ENCODE data around the gene LMO2. TPM values are rescaled to one million over a fixed set of nuclear protein-coding genes. Genes with fewer than 3 reads are reported as not detected.
"Not testable (repeated sequence)": the region's sequence is repeated elsewhere in the genome, so short reads cannot be mapped to it uniquely, and the experiment has no call there.

Gene LMO2
- total RNA-seq, 2 donors from 2014 or later = 7.3 to 8.0 TPM

GRCh38 chr11:33923626-33924025, 31.8 kb upstream of the LMO2 start:
- ATAC-seq = no peak

GRCh38 chr11:33920838-33921613, 29.1 kb upstream of the LMO2 start:
- TF ChIP-seq CTCF (IDR thresholded peaks at IDR 0.05) = no peak
- Histone ChIP-seq H3K4me3 (no peak overlapping the region), H3K27me3 (no peaks in the 10 kb centered on the region), H3K36me3 (replicated peaks in 1 of 2; ENCODE audit: insufficient read depth in 1 of 2, low read depth in 2 of 2) (no peaks in the 10 kb centered on the region), H3K4me1 (no peaks in the 10 kb centered on the region), H3K9me3 (no peaks in the 10 kb centered on the region), H3K27ac (no peak overlapping the region)
- ATAC-seq (no peak), DNase-seq (no peak)
- intact Hi-C loops (cut with DNase I) = no loop called here
- 67 to 76% methylated on average over 8 of the region's 8 CpGs for WGBS, 2 donors

More at GRCh38 chr11:33923626-33924025, 31.8 kb upstream of the LMO2 start:
- Histone ChIP-seq H3K9me3 (no peaks in the 10 kb centered on the region), H3K4me1 (no peaks in the 10 kb centered on the region), H3K4me3 (no peak overlapping the region), H3K27me3 (no peaks in the 10 kb centered on the region), H3K36me3 (replicated peaks in 1 of 2; ENCODE audit: insufficient read depth in 1 of 2, low read depth in 2 of 2) (no peaks in the 10 kb centered on the region), H3K27ac (no peak overlapping the region)
- 80 to 86% methylated on average over 2 of the region's 2 CpGs for WGBS, 2 donors
- no peak for TF ChIP-seq POLR2A (IDR thresholded peaks at IDR 0.05)
- no peak for TF ChIP-seq CTCF (IDR thresholded peaks at IDR 0.05)
- intact Hi-C loops (cut with DNase I) = no loop called here
- no peak for DNase-seq

- Histone ChIP-seq H3K27ac (no peak overlapping the region), H3K27me3 (no peaks in the 10 kb centered on the region), H3K9me3 (no peaks in the 10 kb centered on the region), H3K4me1 (no peaks in the 10 kb centered on the region), H3K4me3 (no peak overlapping the region), H3K36me3 (replicated peaks in 1 of 2; ENCODE audit: insufficient read depth in 1 of 2, low read depth in 2 of 2) (no peaks in the 10 kb centered on the region)
- TF ChIP-seq CTCF (IDR thresholded peaks at IDR 0.05) (no peak), POLR2A (IDR thresholded peaks at IDR 0.05) (no peak)
- intact Hi-C loops (cut with DNase I) = no loop called here
- DNase-seq (no peak), ATAC-seq (no peak)
- 67 to 75% methylated on average over 1 of the region's 1 CpG for WGBS, 2 donors
Measured at GRCh38 chr11:33919645-33920044, 27.8 kb upstream of the LMO2 start.

- H3K27me3 ChIP-seq; DNase-seq; intact Hi-C loops (cut with DNase I); ATAC-seq; H3K4me3 ChIP-seq; H3K36me3 ChIP-seq (replicated peaks in 1 of 2; ENCODE audit: insufficient read depth in 1 of 2, low read depth in 2 of 2); H3K27ac ChIP-seq; H3K9me3 ChIP-seq; H3K4me1 ChIP-seq: not testable (repeated sequence)
- 44 to 48% methylated on average over 1 of the region's 1 CpG for WGBS, 2 donors
Measured at GRCh38 chr11:33917402-33917801, 25.5 kb upstream of the LMO2 start.

- no peaks in the 10 kb centered on the region for H3K9me3 ChIP-seq
- H3K4me3 ChIP-seq = no peak overlapping the region
- no peaks in the 10 kb centered on the region for H3K4me1 ChIP-seq
- no peaks in the 10 kb centered on the region for H3K27me3 ChIP-seq
- DNase-seq (no peak), ATAC-seq (no peak)
- H3K36me3 ChIP-seq (replicated peaks in 1 of 2; ENCODE audit: insufficient read depth in 1 of 2, low read depth in 2 of 2) = no peaks in the 10 kb centered on the region
- intact Hi-C loops (cut with DNase I) = no loop called here
- no peak overlapping the region for H3K27ac ChIP-seq
- TF ChIP-seq POLR2A (IDR thresholded peaks at IDR 0.05) = no peak
- no peak for TF ChIP-seq CTCF (IDR thresholded peaks at IDR 0.05)
Measured at GRCh38 chr11:33916736-33917135, 24.9 kb upstream of the LMO2 start.
